Bronchial epithelial cell (primary cell): ENCODE measurements around the gene KLF1. TPM values are rescaled to one million over a fixed set of nuclear protein-coding genes. Genes with fewer than 3 reads are reported as not detected.

Experiments used
- DNase-seq: peaks from one replicate; pipeline ENCODE4 v3.0.0-alpha.2; 2010; ENCODE audit warnings: low read depth
- FAIRE-seq: peaks from 2 replicates; lab custom pipeline; 2011; peaks lifted over from hg19 to GRCh38; lab: Jason Lieb, UNC
- H3K27me3 ChIP-seq: 2 replicates; pipeline ENCODE4 v1.5.1; 2011; ENCODE audit warnings: low read length; ENCODE audit not compliant: control insufficient read depth, insufficient read depth
- H3K36me3 ChIP-seq: 2 replicates; pipeline ENCODE4 v1.5.1; 2011; ENCODE audit warnings: low read length; ENCODE audit not compliant: control insufficient read depth, insufficient read depth
- H3K4me3 ChIP-seq: 2 replicates; pipeline ENCODE4 v1.5.1; 2011; ENCODE audit warnings: mild to moderate bottlenecking, low read depth, low read length, control low read depth
- CTCF ChIP-seq: IDR thresholded peaks from 2 replicates; pipeline ENCODE4 v1.5.1; 2011; ENCODE audit warnings: mild to moderate bottlenecking, moderate library complexity, low read length, control low read depth, inconsistent platforms; ENCODE audit not compliant: insufficient read depth, severe bottlenecking
- total RNA-seq: library from RNA; depleted of rRNA; stranded (reverse); fragments of >200 nt; gene quantifications from 2 replicates; pipeline ENCODE4 v1.2.1, GENCODE V29; 2014

The KLF1 gene
- total RNA-seq = not detected in 2 replicates

GRCh38 chr19:12886969-12887747 is at the start of gene KLF1:
Gene KLF1, minus strand, starts transcription at chr19:12887201. Its CDS starts 61 bp downstream, at chr19:12887140.
- Histone ChIP-seq H3K36me3 (no peaks in the 10 kb centered on the region), H3K27me3 (no peaks in the 10 kb centered on the region), H3K4me3 (no peak within 1 kb of the TSS)
- DNase-seq (no peak), FAIRE-seq (no peak)
- no peak for TF ChIP-seq CTCF

GRCh38 chr19:12936582-12936981 is 49.6 kb upstream of the KLF1 start:
- Histone ChIP-seq H3K27me3 (no peaks in the 10 kb centered on the region), H3K36me3 (peaks cover 23% of the 10 kb centered on the region), H3K4me3 (no peak overlapping the region)
- no peak for TF ChIP-seq CTCF
- FAIRE-seq = no peak
- DNase-seq = no peak

GRCh38 chr19:12935071-12935470 is 48.1 kb upstream of the KLF1 start:
- FAIRE-seq (no peak), DNase-seq (no peak)
- Histone ChIP-seq H3K4me3 (no peak overlapping the region), H3K36me3 (peaks cover 15% of the 10 kb centered on the region), H3K27me3 (no peaks in the 10 kb centered on the region)
- TF ChIP-seq CTCF = no peak

- Histone ChIP-seq H3K4me3 (peak within 1 kb of the TSS; percentile 91), H3K36me3 (peaks cover 16% of the 10 kb centered on the region), H3K27me3 (no peaks in the 10 kb centered on the region)
- TF ChIP-seq CTCF = no peak
- DNase-seq (peak; percentile 80), FAIRE-seq (no peak)
Observed at GRCh38 chr19:12933287-12934072, 46.5 kb upstream of the KLF1 start, which contains the start of gene FARSA. Gene FARSA, minus strand, starts transcription at chr19:12933711. Its CDS starts 15 bp downstream, at chr19:12933696.

- FAIRE-seq (no peak), DNase-seq (no peak)
- H3K36me3 ChIP-seq = peaks cover 21% of the 10 kb centered on the region
- H3K4me3 ChIP-seq = peak overlapping the region; percentile 91
- TF ChIP-seq CTCF = no peak
- no peaks in the 10 kb centered on the region for H3K27me3 ChIP-seq
Observed at GRCh38 chr19:12932392-12933286, 45.6 kb upstream of the KLF1 start.
